K562 (cell line): Measurements from ENCODE around the gene ZSWIM6. TPM values are rescaled to one million over a fixed set of nuclear protein-coding genes. Genes with fewer than 3 reads are reported as not detected.

ENCODE experiments used
- ATAC-seq: fragments of 200-7000 bp; cut with Tn5 transposase; 3 replicates; pipeline ENCODE4 v1.9.1; 2020; ENCODE audit warnings: moderate library complexity
- BruUV-seq: library from RNA; stranded (reverse); fragments of 400-500 nt; replicated peaks from 2 replicates; lab custom pipeline; 2021; lab: Mats Ljungman, UMichigan
- CTCF ChIA-PET: fragments of 300-600 bp; formaldehyde crosslinking; extraction: SDS; loops from one replicate; lab custom pipeline; 2021; ENCODE audit warnings: low intra/inter-chr PET ratio; lab: Yijun Ruan, JAX
- POLR2A ChIA-PET: fragments of 300-600, 350-650 bp; sonication (Branson Sonifier 250); formaldehyde crosslinking; extraction: SDS; loops from one replicate; lab custom pipeline; 2021; ENCODE audit warnings: antibody characterized with exemption, inconsistent platforms; lab: Yijun Ruan, JAX
- DNase-seq, 4 experiments: peaks; one replicate each; pipeline versions ENCODE4 v3.0.0 to v3.0.0-alpha.2; 2011 to 2018; ENCODE audit warnings: low spot score in 3 of 4, mixed read lengths in 3 of 4; ENCODE audit errors: extremely low read depth in 1 of 4
- FAIRE-seq: peaks from 2 replicates; lab custom pipeline; 2011; peaks lifted over from hg19 to GRCh38; lab: Jason Lieb, UNC
- H2AFZ ChIP-seq: 2 replicates; pipeline ENCODE4 v1.6.0; 2011; ENCODE audit warnings: low read depth, low read length, control low read depth, inconsistent platforms
- H3K27ac ChIP-seq: fragments of 200-600 bp; 3 replicates; pipeline ENCODE4 v1.8.0; 2011; ENCODE audit warnings: low read depth, mild to moderate bottlenecking, control low read depth, inconsistent platforms, low read length, moderate library complexity, mixed read lengths; ENCODE audit errors: extremely low read depth
- H3K27me3 ChIP-seq, 2 experiments: fragments of 300-600 bp in 1 of 2; 2 replicates in 1 of 2; 3 replicates in 1 of 2; pipeline versions ENCODE4 v1.6.0 to v1.8.0; 2011; ENCODE audit warnings: inconsistent platforms in 2 of 2, low read length in 2 of 2, mild to moderate bottlenecking in 1 of 2, mixed read lengths in 1 of 2, moderate library complexity in 1 of 2; ENCODE audit not compliant: control insufficient read depth in 2 of 2, insufficient read depth in 2 of 2
- H3K36me3 ChIP-seq: fragments of 300-600 bp; 3 replicates; pipeline ENCODE4 v1.8.0; 2011; ENCODE audit warnings: mild to moderate bottlenecking, low read length, inconsistent platforms; ENCODE audit not compliant: control insufficient read depth, insufficient read depth
- H3K4me1 ChIP-seq, 2 experiments: fragments of 200-600 bp in 1 of 2; replicated peaks in 1 of 2; 2 replicates in 1 of 2; 3 replicates in 1 of 2; pipeline versions ENCODE4 v1.5.1 to v1.8.0; 2011; ENCODE audit warnings: inconsistent platforms in 2 of 2, low read length in 2 of 2, mild to moderate bottlenecking in 1 of 2, mixed read lengths in 1 of 2, moderate library complexity in 1 of 2; ENCODE audit not compliant: control insufficient read depth in 2 of 2, insufficient read depth in 2 of 2
- H3K4me2 ChIP-seq: 2 replicates; pipeline ENCODE4 v1.6.1; 2011; ENCODE audit warnings: low read length, control low read depth, inconsistent platforms, mixed read lengths; ENCODE audit not compliant: insufficient read depth
- H3K4me3 ChIP-seq: fragments of 200-600 bp; sonication (generic), shearing (Covaris generic); 2 replicates; pipeline ENCODE4 v1.5.1; 2016; ENCODE audit warnings: control low read depth, inconsistent platforms
- H3K79me2 ChIP-seq: fragments of 200-600 bp; 3 replicates; pipeline ENCODE4 v1.8.0; 2011; ENCODE audit warnings: low read length, inconsistent platforms; ENCODE audit not compliant: control insufficient read depth, insufficient read depth
- H3K9ac ChIP-seq, 2 experiments: 2 replicates each; pipeline versions ENCODE4 v1.6.0 to v1.6.1; 2011; ENCODE audit warnings: low read depth in 2 of 2, low read length in 2 of 2, control low read depth in 1 of 2, inconsistent platforms in 1 of 2, mild to moderate bottlenecking in 1 of 2, mixed read lengths in 1 of 2; ENCODE audit not compliant: insufficient read depth in 1 of 2
- H3K9me1 ChIP-seq: one replicate; pipeline ENCODE4 v1.6.0; 2011; ENCODE audit warnings: inconsistent platforms, mild to moderate bottlenecking, low read length, moderate library complexity; ENCODE audit not compliant: control insufficient read depth, insufficient read depth
- H3K9me3 ChIP-seq: replicated peaks from 2 replicates; pipeline ENCODE4 v1.5.1; 2011; ENCODE audit warnings: low read depth, low read length, inconsistent platforms; ENCODE audit not compliant: control insufficient read depth, insufficient read depth
- H4K20me1 ChIP-seq: replicated peaks from 2 replicates; pipeline ENCODE4 v1.6.1; 2011; ENCODE audit warnings: low read length, inconsistent platforms, mixed read lengths; ENCODE audit not compliant: control insufficient read depth, insufficient read depth
- ARHGAP35 ChIP-seq: fragments of 450-650 bp; IDR thresholded peaks from 2 replicates; pipeline ENCODE4 v1.6.1; 2018; ENCODE audit not compliant: partially characterized antibody
- DACH1 ChIP-seq: fragments of 450-650 bp; IDR thresholded peaks from 2 replicates; pipeline ENCODE4 v1.6.1; 2018; ENCODE audit not compliant: partially characterized antibody
- MGA ChIP-seq: fragments of 450-650 bp; IDR thresholded peaks from 2 replicates; pipeline ENCODE4 v1.6.1; 2016; ENCODE audit warnings: mild to moderate bottlenecking, moderate library complexity
- SMAD2 ChIP-seq: fragments of 150-350 bp; IDR thresholded peaks from 2 replicates; pipeline ENCODE4 v1.6.1; 2014; ENCODE audit warnings: low read depth, mild to moderate bottlenecking, low read length
- SOX6 ChIP-seq: fragments of 450-650 bp; IDR thresholded peaks from 2 replicates; pipeline ENCODE4 v1.6.1; 2014; ENCODE audit warnings: mild to moderate bottlenecking
- THRA ChIP-seq: fragments of 450-650 bp; IDR thresholded peaks from 2 replicates; pipeline ENCODE4 v1.6.1; 2017; ENCODE audit warnings: mild to moderate bottlenecking, moderate library complexity
- YBX1 ChIP-seq: fragments of 450-650 bp; IDR thresholded peaks from 2 replicates; pipeline ENCODE4 v1.7.1; 2016; ENCODE audit warnings: mild to moderate bottlenecking
- ZSCAN32 ChIP-seq: fragments of 450-650 bp; formaldehyde crosslinking; IDR thresholded peaks from 2 replicates; pipeline ENCODE4 v1.4.0; 2020; ENCODE audit warnings: mild to moderate bottlenecking, moderate library complexity
- WGBS: fragments of 100-300 bp; shearing (Covaris generic); methylation state at CpG from one replicate; pipeline ENCODE4 v1.1.6; 2016; ENCODE audit warnings: low coverage, mixed read lengths; ENCODE audit not compliant: insufficient coverage; ENCODE audit errors: missing lambda C conversion rate; 5-methylcytosine and 5-hydroxymethylcytosine counted together
- in situ Hi-C: fragments of 300-500 bp; cut with MboI; formaldehyde crosslinking; loops from 4 replicates; pipeline ENCODE4 v1.15.0; 2018; ENCODE audit warnings: inconsistent platforms, mixed read lengths
- intact Hi-C: fragments of 100-400 bp; cut with micrococcal nuclease; formaldehyde crosslinking; loops from 2 replicates; pipeline ENCODE4 v1.14.2; 2022
- polyA plus RNA-seq, 8 experiments: library from polyadenylated mRNA; depleted of rRNA in 4 of 8; stranded (reverse) in 5 of 8; unstranded in 3 of 8; fragments of >200 nt; fragmentation: Nextera tagmentation in 2 of 8; fragmentation: Illumina TruSeq in 1 of 8; extraction: Ambion mirVana in 2 of 8; extraction: Trizol in 1 of 8; gene quantifications; 2 replicates each; pipeline versions ENCODE4 v1.2.1 to v1.2.3, GENCODE V29; 2011 to 2014; ENCODE audit warnings: inconsistent platforms in 1 of 8, missing spikeins in 1 of 8
- total RNA-seq, 7 experiments: library from RNA; depleted of rRNA in 6 of 7; stranded (reverse); fragments of >200 nt in 6 of 7; fragmentation: Illumina TruSeq in 2 of 7; extraction: Trizol in 2 of 7; gene quantifications; 2 replicates each; pipeline versions ENCODE4 v1.2.1 to v1.2.3, GENCODE V29; 2011 to 2021; ENCODE audit warnings: low replicate concordance in 1 of 7
- TF ChIP-seq, protein P1 (sequence below): fragments of 250-450 bp; sonication (Bioruptor Pico); IDR thresholded peaks from 2 replicates; pipeline ENCODE4 v1.8.0; 2021; ENCODE audit warnings: borderline replicate concordance, mild to moderate bottlenecking, moderate library complexity; ENCODE audit not compliant: poor library complexity, severe bottlenecking
- TF ChIP-seq, protein P2 (sequence below): fragments of 450-650 bp; IDR thresholded peaks from 2 replicates; pipeline ENCODE4 v1.6.1; 2016; ENCODE audit warnings: low read depth, mild to moderate bottlenecking, moderate library complexity

The ZSWIM6 gene
- total and polyA plus RNA-seq, 9 of the 15 experiments (the other 6 are each of a cell fraction or from before 2014, with no cell fraction given), result 0.81 to 3.2 (median 2.0) TPM

DNA sequence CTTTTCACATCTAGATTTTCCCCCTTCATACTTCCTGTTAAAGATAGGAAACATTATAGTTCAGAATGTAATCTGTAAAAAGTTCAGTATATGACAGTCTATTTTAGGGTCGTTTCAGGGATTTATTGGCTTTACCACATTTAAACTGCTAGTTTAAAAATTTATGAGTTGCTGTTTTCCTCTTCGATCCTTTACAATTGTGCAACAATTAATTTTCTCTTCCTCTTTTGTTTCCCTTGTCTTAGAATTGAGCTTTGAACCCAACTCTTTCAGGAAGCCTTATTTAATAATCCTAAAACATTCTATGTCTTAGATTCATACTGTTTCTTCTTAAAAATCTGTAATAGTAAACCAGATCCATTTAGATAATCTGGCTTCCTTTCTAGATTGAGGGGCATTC, 16.4 kb downstream of the ZSWIM6 start:
- Histone ChIP-seq H3K36me3 (no peaks in the 10 kb centered on the region), H3K27ac (no peak overlapping the region), H2AFZ (no peak overlapping the region), H4K20me1 (no peaks in the 10 kb centered on the region), H3K9me1 (no peaks in the 10 kb centered on the region), H3K9me3 (no peaks in the 10 kb centered on the region), H3K27me3 (peaks cover 0 to 6% of the 10 kb centered on the region in 2 experiments; a peak in 1 of 5 replicates), H3K4me3 (no peak overlapping the region), H3K4me2 (no peak overlapping the region), H3K79me2 (no peaks in the 10 kb centered on the region), H3K4me1 (no peaks in the 10 kb centered on the region), H3K9ac (no peak overlapping the region)
- no peak for DNase-seq
- intact Hi-C loops, result no loop called here
- in situ Hi-C loops, result no loop called here
- BruUV-seq, result no TSS peak
- ChIA-PET POLR2A (no interaction called here), CTCF (no interaction called here)
- ATAC-seq, result no peak
- 0% methylated on average over 2 of the region's 2 CpGs for WGBS
- FAIRE-seq, result no peak
- no peak for TF ChIP-seq ZSCAN32
- TF ChIP-seq SMAD2, result no peak
- TF ChIP-seq ARHGAP35, result no peak
- TF ChIP-seq, protein P1, sequence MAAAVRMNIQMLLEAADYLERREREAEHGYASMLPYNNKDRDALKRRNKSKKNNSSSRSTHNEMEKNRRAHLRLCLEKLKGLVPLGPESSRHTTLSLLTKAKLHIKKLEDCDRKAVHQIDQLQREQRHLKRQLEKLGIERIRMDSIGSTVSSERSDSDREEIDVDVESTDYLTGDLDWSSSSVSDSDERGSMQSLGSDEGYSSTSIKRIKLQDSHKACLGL, result no peak
- TF ChIP-seq DACH1, result no peak
- no peak for TF ChIP-seq SOX6
- TF ChIP-seq, protein P2, sequence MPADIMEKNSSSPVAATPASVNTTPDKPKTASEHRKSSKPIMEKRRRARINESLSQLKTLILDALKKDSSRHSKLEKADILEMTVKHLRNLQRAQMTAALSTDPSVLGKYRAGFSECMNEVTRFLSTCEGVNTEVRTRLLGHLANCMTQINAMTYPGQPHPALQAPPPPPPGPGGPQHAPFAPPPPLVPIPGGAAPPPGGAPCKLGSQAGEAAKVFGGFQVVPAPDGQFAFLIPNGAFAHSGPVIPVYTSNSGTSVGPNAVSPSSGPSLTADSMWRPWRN, result no peak
- TF ChIP-seq THRA, result no peak
- TF ChIP-seq MGA, result no peak
- TF ChIP-seq YBX1, result no peak
